NCI-H1048 (cell line): ENCODE data around the gene RNGTT.
A peak's percentile ranks its signal among the peaks of the same experiment; 100 is the strongest.
"Not testable (repeated sequence)": the region's sequence is repeated elsewhere in the genome, so short reads cannot be mapped to it uniquely, and the experiment has no call there.

Source experiments
- DNase-seq: peaks from one replicate; lab custom pipeline; 2025; lab: John Stamatoyannopoulos, UW

Gene RNGTT

DNA sequence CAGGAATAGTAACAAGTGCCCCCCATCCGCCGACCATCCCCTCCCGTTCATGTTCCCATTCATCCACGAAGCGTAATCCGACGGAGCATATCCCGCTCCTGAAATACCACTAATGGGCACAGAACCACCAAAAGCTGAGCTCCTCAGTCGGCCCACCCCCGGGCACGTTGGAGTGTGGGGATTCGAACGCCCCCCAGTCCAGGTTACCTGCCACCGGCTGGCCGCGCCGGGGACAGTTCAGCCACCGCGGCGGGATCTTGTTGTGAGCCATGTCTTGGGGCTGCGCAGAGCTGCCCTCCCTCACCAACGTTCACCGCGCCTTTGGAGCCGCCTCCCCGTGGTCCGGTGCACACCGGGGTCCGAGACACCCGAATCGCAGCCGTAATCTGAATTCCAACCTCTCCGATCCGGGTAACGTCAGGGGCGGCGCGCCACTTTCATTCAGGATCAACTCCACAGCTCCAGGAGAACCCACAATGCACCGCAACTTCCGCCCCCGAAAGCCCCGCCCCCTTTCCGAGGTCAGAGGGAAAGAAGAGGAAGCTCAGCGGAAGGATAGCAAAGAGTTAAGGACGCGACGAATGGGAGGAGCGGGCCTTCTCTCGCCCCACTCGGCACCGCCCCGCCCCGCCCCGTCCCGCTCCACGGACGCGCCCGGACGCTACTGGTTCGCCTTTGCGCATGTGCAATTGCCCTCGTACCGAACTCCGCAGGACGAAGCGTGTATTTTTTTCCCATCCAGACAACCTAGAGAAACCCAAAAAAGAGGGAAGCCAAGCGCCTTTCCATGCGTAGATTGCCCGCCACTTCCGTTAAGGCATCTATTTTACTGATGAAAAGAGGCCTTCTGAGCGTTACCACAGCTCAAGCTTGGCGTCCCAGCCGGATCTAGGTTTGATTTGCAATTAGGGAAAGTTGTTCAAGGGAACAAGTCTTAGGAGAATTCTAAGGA is at the start of gene RNGTT:
Gene RNGTT, minus strand, starts transcription at position 480 of the 952 bp plus-strand sequence. Its CDS starts 209 bp downstream, at position 271.
- DNase-seq, result peak; percentile 93

- no peak for DNase-seq
These were observed 48.0 kb upstream of the RNGTT start for GRCh38 chr6:89011436-89011835.

DNA sequence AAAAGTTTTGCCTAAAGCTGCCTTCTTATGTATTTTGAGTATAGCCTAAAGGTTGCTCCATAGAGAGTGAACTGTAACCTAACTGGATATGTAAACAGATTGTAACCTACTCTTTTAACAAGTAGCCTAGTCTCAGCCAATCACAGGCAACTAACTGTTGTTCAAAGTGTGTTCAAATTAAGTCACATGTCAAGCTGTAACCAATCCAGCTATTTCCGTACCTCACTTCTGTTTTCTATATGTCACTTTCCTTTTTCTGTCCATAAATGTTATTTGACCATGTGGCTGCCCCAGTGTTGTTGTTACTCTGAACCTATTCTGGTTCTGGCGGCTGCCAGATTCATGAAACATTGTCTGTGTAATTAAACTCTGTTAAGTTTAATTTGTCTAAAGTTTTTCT is 47.4 kb upstream of the RNGTT start:
- no peak for DNase-seq

DNA sequence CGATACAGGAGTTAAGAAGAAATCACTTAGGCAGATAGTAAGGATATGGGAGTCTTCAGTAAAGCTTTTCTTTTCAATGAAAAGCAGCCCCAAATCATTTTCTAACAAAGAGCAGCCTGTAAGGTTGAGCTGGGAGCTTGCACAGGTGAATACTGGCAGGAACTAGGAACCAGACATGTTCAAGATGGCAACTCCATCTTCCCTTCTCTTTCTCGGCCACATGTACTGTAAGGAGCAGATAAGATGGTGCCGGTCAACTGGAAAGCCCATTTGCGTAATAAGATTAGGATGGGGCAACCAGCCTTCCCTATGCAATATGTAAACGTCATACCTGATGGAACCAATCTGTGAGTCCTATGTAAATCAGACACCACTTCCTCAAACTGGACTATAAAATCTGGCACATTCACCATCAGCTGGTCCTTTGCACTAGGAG is 46.2 kb upstream of the RNGTT start:
- no peak for DNase-seq

DNA sequence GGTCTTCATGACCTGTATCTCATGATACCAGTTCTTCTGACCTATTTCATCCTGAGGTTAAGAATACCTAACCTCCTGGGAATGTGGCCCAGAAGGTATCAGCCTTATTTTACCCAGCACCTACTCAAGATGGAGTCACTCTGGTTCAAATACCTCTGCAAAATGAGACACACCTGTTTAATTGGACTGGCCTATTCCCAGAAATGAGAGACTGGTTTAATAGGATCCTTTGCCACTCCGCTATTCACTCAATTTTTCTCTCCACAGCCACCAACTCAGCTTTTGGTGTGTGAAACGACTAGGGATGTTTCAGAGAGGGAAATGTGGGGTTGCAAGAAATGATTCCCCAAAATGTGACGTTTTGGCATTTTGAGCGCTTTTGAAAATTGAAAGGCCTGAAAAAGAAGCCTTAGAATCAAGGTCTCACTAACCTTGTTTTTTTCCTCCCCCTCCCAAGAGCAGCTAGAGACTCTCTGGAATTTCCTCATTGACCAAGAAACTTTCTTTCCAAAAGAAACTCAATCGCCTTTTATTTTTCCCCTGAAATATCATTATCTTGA is 45.5 kb upstream of the RNGTT start:
- DNase-seq, result no peak

GRCh38 chr6:89008001-89008814 is 44.8 kb upstream of the RNGTT start:
- no peak for DNase-seq

- DNase-seq, result no peak
These were observed 44.0 kb upstream of the RNGTT start for GRCh38 chr6:89007209-89008000.

DNA sequence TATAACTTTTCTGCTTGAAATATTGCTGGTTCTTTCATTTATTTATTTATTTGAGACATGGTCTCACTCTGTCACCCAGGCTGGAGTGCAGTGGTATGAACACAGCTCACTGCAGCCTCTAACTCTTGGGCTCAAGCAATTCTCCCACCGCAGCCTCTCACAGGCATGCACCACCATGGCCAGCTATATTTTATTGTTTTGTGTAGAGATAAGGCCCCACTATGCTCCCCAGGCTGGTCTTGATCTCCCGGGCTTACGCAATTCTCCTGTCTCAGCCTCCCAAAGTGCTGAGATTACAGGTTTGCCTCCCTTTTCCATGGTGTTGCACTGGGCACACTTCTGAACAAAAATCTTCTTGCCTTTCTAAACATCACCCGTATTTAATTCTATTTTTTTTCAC is 39.1 kb upstream of the RNGTT start:
- DNase-seq, result no peak

GRCh38 chr6:88997327-88997726 is 33.9 kb upstream of the RNGTT start:
- DNase-seq, result no peak

DNA sequence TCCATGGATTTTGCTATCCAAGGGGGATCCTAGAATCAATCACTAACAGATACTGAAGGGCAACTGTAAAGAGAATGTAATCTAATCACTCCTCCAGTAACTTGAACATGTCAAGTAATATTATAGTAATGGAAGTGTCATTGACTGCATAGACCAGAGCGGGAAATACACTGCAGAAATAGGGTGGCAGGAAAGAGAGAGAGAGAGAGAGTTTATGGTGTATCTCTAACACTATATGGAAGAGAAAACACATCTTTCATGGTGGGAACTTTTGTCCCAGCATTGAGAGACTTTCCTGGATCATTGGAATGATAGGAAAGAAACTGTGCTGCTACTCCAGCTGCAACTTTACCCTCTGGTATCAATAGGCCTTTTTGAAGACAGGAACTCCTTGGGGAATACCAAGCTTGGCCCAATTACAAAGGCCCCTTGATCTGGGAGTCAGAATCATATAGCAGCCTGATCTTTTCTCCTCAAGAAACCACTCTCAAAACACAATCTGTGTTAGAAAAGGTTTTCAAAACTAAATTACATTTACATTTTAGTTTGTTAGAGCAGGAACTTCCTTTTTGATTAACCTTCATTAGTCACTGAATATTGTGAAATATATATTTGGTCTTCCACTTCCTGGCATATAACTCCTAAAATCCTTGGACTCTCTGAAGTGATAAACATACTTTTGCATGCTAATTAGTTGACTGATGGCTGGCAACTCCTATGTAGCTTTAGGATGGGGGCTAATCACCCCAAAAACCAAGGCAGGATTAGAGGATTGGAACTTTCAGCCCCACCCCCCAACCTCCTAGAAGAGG is 29.5 kb upstream of the RNGTT start:
- no peak for DNase-seq

- no peak for DNase-seq
These were observed 25.8 kb upstream of the RNGTT start for GRCh38 chr6:88989215-88989614.

GRCh38 chr6:88987922-88988321 is 24.5 kb upstream of the RNGTT start:
- no peak for DNase-seq

DNA sequence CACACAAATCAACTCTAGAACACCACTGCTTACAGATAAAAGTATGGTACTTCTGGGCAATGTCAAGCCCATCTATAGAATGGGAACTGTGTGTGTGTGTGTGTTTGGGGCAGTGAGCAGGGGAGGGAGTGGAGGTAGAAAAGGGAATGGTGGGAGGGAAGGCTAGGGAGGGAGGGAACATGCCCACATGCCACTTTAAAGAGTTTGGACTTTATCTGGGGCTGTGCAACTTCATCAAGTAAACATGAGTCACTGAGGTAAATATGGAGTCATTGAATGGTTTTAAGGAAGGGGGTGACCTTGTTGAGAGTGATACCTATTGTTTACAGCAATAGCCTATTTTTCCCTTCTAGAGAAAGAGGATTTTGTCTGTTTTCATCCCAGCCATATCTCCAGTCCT is 22.5 kb upstream of the RNGTT start:
- no peak for DNase-seq

- no peak for DNase-seq
These were observed 21.2 kb upstream of the RNGTT start for GRCh38 chr6:88984606-88985005.

DNA sequence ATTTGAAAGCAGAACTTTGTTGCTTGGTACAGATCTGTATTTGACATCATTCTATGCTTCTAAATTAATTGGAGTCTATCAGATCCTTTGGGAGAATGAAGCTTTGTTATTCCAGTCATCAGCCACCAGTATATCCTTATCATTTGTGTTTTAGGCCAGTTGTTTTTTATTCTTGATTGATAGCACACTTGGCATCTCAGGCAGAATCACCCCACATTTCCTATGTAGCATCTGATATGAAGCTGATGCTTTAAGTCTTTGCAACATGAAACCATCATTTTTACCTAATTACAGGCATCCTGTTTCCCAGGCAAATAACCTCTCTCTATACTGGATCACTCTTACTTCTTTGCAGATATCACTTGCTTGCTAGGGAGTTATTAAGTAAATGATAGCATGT is 20.7 kb upstream of the RNGTT start:
- no peak for DNase-seq

DNA sequence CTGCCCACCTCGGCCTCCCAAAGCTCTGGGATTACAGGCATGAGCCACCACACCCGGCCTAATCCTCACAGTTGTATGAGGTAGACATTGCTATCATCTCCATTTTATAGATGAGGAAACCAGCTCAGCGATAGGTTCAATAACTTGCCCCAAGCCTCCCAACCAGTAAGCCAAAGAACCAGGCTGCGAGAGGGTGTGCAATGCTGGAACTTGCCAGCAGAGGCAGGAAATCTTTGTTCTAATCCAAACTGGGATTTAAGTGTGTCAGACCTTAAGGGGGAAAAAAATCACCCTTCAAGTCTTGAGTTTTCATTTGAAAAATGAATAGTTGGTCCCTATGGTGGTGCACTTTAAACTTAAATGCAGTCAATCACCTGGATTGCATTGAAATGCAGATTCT is 20.1 kb upstream of the RNGTT start:
- no peak for DNase-seq

DNA sequence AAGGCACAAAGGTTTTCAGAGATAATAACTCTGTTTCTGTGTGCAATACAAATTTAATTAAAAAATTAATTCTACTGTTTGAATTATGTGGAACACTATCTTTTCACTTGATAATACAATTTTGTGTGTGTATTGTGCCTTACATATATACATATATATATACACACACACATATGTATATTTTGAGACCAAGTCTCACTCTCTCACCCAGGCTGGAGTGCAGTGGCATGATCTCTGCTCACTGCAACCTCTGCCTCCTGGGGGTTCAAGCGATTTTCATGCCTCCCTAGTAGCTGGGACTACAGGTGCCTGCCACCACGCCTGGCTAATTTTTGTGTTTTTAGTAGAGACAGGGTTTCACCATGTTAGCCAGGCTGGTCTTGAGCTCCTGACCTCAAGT is 19.7 kb upstream of the RNGTT start:
- not testable (repeated sequence) for DNase-seq

- DNase-seq, result peak; percentile 27
These were observed 19.3 kb upstream of the RNGTT start for GRCh38 chr6:88982720-88983119.

GRCh38 chr6:88975369-88975768 is 12.0 kb upstream of the RNGTT start:
- DNase-seq, result no peak

- DNase-seq, result no peak
These were observed 9.3 kb upstream of the RNGTT start for GRCh38 chr6:88972504-88973423.
